ENCODE data around the gene VSIG10L.

Gene VSIG10L

DNA sequence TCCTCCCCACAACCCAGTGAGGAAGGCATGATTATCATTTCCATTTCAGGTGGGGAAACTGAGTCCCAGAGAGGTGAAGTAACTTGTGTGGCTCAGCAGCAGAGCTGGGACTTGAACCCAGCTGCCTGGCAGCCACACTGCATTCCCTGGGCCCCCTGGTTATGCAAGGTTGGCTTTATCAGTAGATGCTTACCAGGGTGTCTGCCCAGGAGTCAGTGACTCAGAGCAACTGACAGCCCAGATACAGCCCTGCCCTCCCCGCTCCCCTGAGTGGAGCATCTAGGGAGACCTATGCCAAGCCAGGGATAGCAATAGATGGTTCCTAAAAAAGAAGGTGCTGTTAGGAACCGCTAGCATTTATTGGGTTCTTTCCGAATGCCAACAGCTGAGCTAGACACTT, 24.6 kb downstream of the VSIG10L start:
- DNase-seq (ENCODE audit: low read depth), result no peak

DNA sequence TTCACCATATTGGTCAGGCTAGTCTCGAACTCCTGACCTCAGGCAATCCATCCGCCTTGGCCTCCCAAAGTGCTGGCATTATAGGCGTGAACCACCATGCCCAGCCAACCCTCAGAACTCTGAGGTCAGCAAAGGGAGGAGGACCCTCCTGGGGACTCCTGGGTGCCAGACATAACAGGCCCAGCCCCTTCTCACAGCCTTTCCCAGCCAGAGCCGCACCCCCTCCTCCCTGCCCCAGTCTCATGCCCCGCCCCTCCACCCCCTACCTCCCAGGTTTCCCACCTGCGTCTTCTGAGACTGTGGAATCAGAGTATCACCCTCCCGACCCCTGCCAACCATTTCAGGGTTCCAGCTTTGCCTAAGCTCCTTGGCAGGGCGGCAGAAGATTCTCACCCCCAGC, 25.3 kb downstream of the VSIG10L start:
- no peak for DNase-seq (ENCODE audit: low read depth)

DNA sequence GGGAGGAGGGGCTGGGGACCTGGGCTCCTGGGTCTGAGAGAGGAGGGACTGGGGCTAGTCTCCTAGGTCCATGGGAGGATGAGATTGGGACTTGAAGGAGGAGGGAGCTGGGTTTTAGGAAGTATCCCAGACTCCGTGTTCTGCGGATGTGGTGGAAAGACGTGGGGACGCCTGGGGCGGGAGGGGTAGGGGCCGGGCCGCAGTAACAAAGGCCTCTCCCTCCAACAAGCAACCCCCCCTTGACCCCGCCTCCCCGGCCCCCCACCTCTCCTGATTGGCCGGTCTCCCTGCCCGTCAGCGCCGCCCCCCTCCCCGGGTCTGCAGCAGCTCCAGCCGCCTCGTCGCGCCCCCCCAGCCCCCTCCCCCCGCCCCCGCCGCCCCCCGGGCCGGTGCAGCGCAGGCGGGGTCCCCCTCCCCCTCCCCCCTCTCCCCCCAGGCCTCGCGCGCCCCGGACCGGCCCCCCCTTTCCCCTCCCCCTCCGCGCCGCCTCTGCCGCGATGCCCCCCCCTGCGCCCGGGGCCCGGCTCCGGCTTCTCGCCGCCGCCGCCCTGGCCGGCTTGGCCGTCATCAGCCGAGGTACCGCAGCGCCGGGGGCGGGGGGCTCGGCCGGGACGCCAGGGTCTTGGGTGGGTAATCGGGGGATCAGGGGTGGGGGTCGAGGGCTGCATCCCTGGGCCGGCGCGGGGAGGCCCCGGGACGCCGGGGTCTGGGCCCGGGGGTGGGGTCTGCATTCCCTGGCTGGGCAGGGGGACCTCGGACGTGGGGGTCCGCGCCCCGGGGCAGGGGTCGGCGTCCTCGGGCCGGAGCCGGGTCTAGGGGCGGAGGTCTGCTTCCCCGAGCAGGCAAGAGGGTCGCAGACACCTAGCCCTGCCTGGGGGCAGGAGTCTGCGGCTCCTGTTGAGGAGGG, 30.3 kb downstream of the VSIG10L start, which contains the start of gene IGLON5:
Gene IGLON5, plus strand, starts transcription at position 294 of the 907 bp plus-strand sequence. Its CDS starts 204 bp downstream, at position 498.
- no peak for DNase-seq (ENCODE audit: low read depth)

DNA sequence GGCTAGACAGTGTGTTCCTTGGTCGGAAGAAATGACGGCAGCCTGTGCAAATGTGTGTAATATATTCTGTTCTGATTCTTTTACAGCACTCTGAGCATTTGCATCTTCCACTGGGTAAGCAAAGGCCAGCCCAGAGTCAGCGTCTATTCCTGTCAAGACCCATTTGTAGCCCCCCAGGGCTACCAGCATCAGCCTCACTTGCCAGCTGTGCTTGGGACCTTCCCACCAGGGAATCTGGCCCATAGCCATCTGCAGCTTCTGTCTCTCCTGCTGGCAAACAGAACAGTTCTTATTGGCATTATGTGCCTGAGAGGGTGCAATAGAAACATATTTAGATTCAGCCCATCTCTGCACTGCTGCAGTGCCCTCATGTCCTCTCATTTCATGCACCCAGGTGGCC, 36.5 kb downstream of the VSIG10L start:
- no peak for DNase-seq (ENCODE audit: low read depth)

DNA sequence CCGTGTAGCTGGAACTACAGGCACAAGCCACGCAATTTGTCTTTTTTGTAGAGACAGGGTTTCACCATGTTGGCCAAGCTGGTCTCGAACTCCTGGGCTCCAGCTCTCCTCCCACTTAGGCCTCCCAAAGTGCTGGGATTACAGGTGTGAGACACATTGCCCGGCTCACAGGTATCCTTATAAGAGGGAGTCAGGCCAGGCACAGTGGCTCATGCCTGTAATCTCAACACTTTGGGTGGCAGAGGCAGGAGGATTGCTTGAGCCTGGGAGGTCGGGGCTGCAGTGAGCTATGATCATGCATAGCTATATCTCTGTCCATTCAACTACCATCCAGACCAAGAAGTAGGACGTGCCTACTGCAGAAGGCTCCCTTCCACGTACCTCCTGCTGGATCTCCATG, 40.7 kb downstream of the VSIG10L start:
- no peak for DNase-seq (ENCODE audit: low read depth)

DNA sequence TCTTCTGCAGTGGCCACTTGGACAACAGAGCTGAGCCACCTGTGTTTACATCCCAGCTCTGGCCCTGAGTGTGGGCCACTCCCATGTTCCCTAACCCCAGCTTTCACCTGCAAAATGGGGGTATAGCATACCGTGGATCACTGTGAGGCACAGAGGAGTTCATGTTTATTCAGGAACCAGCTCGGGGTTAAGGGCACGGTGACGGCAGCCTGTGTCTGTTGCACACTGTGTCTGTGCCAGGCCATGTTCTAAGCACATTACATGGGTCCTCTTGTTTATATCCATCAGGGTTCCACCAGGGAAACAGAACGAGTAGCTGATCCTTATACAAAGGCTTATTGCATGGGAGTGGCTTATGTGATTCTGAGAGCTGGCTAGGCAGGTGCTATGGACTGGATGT, 44.5 kb downstream of the VSIG10L start:
- DNase-seq (ENCODE audit: low read depth), result no peak

DNA sequence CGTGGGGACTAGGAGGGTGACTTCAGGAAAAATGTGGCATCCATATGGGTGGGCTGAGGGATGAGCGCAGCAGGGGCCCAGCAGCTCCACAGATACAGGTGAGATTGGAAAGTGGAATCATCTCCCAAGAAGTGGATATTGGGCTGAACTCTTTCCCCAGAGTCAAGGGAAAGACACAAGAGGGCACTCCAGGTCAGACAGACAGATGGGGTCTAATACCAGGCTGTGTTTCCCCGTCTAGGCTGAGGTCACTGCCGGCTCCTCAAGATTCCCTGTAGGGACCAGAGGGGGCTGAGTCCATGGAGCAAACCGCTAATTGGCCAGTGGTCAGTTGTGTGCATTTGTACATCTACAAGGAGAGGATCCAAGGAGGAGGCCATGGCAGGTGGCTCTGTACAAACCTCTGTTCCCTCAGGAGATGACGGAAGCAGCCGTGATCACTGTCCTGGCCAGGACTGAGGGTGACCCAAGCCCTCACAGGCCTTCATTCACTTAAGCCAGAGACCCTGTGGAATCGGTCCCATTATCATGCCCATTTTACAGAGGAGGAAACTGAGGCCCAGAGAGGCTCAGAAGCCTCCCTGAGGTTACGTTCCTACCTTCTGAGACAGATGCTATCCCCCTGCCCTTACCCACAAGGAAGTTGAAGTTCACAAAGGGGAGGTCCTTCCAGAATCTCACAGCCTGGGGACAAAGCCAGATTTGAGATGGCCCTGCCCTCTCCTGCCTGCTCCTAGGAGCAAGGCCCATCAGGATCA, 45.4 kb downstream of the VSIG10L start:
- DNase-seq (ENCODE audit: low read depth), result no peak

DNA sequence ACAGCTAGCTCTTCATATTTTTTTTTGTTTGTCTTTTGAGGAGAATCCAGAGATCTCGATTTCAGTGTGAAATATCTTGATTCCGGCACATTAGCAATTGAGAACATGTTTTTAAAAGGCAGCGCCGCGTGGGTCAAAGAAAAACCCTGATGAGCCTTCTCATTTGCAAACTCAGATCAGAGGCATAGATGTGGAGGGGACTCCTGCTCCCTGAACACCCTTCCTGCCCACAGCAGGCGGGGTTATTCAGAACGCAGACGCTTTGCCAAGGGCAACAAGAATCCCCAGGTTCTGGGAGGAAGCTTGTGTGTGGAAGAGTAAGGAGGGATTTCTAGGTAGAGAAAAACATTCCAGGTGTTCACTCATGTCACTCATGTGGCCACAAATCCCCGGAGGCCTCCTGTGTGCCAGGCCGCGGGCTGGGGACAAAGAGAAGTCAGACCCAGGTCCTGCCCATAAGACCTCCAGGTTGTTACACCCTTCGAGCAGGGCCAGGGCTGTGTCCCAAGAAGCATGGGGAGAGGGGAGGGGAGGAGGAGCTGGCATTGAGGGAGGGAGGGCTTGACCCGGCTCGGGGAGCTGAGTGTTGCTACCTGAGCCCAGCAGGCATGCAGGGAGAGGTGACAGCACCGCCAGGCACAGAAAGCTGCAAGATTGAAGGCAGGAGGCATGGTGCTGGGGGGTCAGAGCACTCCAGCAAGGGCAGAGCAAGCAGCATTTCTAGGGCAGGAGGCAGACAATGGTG, 46.4 kb downstream of the VSIG10L start:
- no peak for DNase-seq (ENCODE audit: low read depth)

DNA sequence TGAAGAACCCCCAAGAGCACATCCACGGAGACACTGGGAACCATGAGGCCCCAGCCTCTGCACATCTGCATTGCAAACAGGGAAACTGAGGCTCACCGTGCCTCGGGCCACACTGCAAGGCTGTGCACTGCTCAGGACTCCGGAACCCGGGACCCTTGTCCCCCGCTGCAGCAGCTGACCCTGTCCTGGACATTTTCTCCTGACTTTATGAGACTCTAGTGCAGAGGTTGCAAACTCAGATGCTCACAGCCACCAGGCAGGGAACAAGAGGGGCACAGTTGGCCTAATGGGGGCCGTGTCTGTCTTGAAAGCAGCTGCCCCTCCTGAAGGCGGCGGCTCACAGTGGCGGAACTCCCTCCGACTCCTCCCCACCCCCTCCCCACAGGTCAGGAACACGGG, 47.0 kb downstream of the VSIG10L start:
- no peak for DNase-seq (ENCODE audit: low read depth)

DNA sequence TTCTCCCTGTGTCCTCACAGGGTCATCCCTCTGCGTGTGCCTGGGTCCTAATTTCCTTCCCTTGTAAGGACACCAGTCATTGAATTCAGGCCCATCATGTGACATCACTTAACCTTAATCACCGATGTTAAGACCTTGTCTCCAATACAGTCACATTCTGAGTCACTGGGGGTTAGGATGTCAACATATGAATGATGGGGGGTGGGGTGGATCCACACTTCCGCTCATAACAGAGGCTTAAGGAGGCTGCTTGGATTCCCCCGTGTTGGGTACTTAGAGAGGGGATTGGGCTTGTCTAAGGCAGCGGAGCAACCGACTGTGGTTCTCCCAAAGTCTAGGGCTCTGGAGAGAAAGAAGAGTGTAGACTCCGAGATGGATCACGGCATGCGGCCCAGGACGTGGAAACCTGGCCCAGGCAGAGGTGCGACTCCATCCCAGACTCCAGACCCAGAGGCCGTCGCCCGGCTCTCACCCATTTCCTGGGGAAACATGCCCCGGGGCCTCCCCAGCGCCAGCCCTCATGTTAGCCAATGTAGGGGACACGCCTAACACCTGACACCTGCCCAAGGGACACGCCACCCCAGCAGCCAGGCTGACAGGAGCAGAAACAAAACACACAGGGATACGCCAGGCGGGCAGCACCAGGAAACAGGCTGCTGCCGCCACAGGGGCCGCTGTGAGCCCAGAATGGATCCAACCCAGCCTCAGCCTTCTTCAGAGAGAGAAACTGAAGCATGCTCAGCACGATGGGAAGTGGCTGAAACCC, 47.5 kb downstream of the VSIG10L start:
- no peak for DNase-seq (ENCODE audit: low read depth)

DNA sequence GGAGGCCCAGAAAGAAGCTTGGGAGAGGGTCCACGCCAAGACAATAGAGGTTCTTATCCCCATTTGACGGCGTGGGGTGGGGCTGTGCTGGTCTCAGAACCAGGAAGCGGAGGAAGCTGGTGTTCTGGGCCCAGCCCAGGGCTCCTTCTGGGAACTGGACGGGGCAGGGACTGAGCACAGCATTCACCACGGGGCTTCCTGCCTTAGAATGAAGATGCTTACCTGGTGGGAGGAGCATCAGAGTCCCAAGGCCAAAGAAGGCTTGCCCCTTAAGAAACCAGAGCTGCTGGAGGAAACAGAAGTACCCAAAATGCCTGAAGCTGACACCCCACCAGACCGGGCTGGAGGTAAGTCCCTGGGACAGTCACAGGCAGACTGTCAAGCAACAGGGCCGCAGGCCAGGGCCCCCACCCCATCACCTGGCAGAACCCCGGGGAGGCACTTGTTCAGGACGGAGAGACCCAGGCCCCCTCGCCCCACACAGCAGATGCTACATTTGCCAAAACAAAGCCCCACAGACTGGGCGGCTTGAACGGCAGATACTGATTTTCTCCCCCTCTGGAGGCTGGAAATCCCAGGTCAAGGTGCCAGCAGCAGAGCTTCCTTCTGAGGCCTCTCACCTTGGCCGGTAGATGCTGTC, 48.2 kb downstream of the VSIG10L start:
- no peak for DNase-seq (ENCODE audit: low read depth)

DNA sequence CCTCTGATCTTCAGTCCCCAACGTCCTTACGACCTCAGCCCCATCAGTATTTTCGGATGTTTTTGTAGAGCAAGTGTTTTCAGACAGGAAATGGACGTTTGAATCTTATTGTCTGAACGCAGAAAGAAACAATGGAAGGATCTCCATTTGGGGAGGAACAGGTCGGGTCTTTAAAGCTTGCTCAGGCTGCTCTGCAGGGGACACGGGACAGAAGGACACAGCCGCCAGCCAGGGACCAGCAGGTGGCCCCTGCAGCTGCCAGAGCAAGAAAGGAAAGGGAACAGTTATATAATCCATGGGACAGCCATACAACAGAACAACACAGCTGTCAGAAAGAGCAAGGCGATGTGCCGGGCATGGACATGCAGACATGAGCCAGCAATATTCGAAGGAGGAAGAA, 49.0 kb downstream of the VSIG10L start:
- DNase-seq (ENCODE audit: low read depth), result no peak

DNA sequence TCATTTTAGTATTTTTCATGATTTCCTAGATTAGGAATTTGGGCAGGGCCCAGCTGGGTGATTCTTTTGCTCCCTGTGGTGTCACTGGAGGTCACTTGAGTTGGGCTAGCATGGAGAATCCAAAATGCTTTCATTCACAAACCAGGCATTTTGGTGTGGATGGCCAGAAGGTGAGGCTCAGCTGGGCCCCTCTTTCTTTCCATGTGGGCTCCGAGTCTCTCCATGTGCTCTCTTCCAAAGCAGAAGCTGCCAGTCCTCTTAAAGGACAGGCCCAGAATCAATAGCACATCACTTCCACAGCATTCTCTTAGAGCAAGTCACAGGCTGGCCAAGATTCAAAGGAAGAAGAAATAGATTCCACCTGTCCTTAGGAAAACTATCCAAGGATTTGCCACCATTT, 52.3 kb downstream of the VSIG10L start:
- DNase-seq (ENCODE audit: low read depth), result no peak

DNA sequence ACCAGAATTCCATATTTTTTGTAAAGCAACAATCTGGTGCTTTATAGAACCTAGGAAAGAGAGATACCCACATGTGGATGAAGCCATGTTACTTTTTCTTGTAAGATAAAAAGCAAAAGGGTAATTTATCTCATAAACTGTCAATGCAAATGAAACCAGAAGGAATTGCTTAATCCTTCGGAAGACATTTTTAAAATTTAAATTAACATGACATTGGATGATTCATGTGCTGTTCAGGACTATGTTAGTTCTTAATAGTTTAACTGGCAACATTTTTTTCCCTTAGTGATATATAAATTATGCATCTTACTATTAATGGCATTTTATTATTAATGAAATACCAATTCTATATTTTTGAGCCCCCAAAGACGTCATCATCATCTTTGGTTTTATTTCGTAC, 56.3 kb downstream of the VSIG10L start:
- no peak for DNase-seq (ENCODE audit: low read depth)

DNA sequence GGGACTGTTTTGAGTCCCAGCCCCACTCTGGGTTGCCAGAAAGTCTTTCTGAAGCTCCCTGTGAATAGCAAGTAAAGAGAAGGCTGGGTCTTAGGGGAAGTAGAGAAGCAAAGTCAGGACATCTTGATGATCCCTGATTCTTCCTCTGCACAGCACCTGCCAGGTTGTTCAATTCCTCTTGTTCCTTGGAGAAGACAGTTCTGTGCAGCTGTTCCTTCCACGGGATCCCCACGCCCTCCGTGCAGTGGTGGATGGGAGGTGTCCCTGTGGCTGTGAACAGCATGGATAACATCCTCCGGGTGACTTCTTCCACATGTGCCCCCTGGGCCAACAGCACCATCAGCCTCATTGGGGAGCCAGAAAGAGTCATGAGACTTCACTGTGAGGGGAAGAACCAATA, 59.6 kb downstream of the VSIG10L start:
- DNase-seq (ENCODE audit: low read depth), result no peak
